ENCODE measurements around the gene USP34.

The USP34 gene

DNA sequence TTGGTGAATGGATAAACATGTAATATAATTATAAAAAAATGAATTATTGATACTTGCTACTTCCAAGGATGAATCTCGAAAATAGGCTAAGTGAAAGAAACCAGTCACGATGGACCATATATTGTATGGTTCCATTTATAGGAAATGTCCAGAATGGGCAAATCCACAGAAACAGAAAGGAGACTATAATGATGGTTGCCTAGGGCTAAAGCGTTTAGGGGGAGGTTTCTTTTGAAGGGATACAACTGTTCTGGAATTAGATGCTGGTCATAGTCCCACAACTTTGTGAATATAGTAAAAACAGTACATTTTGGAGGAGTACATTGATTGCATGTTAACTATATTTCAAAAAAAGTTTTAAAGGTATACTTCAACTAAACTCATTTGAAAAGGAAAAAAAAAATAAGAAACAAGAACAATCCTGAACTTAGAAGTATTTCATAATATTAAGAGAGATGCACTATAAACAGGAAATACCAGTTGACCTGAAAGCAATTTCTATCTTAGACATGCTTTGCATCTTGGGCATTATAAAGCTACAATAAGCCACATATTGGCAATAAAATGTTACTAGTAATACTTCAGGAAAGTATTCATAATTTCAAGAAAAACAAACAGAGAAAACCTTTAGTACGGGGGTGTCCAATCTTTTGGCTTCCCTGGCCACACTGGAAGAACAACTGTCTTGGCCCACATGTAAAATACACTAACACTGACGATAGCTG lies 178.9 kb downstream of the USP34 start:
- ATAC-seq, result no peak

DNA sequence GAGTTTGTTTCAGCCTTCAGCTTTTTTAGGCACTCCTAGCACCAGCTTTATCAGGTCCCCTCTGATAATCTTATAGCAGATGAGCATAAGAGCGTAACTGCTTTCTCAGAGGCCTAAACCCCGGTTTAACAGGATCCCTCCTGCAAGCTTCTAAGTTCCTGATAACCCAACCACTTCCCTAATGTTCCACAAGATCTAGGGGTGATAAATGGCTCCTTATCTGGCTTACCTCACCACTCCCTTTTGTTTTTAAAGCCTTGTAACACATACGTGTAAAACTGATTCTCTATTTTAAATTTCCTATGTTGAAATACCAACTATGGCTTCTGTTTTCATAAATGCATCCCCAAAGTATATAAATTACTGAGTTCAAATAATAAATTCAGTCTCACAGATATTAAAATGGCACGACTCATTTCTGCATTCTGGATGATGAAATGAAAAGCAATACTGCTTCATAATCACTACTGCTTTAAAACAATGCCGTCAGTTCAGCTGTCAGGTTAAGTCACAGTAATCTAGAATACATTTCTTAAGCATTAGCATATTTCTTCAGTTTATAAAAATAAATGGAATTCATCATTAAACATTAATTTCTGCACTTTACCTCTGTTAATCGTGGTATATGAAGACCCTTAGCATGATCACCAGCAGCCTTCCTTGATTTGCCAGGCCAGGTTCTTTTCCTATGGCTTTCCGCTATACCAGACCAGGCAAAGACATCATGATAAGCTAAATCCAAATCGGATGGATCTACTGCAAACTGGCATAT lies 182.6 kb downstream of the USP34 start:
- TF ChIP-seq SNAI2 (CRISPR knock-in tag; IDR thresholded peaks at IDR 0.05), result no peak
- no peak for TF ChIP-seq OSR1 (CRISPR knock-in tag; IDR thresholded peaks at IDR 0.05)
- no peak for TF ChIP-seq RARB (CRISPR knock-in tag; IDR thresholded peaks at IDR 0.05)
- no peak for TF ChIP-seq ZNF8 (CRISPR knock-in tag; IDR thresholded peaks at IDR 0.05)
- TF ChIP-seq ZC3H10 (CRISPR knock-in tag; IDR thresholded peaks at IDR 0.05), result no peak
- TF ChIP-seq ZFP3 (CRISPR knock-in tag; IDR thresholded peaks at IDR 0.05), result no peak
- TF ChIP-seq, protein P1, sequence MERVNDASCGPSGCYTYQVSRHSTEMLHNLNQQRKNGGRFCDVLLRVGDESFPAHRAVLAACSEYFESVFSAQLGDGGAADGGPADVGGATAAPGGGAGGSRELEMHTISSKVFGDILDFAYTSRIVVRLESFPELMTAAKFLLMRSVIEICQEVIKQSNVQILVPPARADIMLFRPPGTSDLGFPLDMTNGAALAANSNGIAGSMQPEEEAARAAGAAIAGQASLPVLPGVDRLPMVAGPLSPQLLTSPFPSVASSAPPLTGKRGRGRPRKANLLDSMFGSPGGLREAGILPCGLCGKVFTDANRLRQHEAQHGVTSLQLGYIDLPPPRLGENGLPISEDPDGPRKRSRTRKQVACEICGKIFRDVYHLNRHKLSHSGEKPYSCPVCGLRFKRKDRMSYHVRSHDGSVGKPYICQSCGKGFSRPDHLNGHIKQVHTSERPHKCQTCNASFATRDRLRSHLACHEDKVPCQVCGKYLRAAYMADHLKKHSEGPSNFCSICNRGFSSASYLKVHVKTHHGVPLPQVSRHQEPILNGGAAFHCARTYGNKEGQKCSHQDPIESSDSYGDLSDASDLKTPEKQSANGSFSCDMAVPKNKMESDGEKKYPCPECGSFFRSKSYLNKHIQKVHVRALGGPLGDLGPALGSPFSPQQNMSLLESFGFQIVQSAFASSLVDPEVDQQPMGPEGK (CRISPR knock-in tag; IDR thresholded peaks at IDR 0.05; ENCODE audit: borderline replicate concordance), result no peak
- TF ChIP-seq CSDC2 (CRISPR knock-in tag; IDR thresholded peaks at IDR 0.05), result no peak
- TF ChIP-seq ZNF565 (CRISPR knock-in tag; conservative IDR thresholded peaks at IDR 0.05; ENCODE audit: low read depth), result no peak
- TF ChIP-seq, protein P2, sequence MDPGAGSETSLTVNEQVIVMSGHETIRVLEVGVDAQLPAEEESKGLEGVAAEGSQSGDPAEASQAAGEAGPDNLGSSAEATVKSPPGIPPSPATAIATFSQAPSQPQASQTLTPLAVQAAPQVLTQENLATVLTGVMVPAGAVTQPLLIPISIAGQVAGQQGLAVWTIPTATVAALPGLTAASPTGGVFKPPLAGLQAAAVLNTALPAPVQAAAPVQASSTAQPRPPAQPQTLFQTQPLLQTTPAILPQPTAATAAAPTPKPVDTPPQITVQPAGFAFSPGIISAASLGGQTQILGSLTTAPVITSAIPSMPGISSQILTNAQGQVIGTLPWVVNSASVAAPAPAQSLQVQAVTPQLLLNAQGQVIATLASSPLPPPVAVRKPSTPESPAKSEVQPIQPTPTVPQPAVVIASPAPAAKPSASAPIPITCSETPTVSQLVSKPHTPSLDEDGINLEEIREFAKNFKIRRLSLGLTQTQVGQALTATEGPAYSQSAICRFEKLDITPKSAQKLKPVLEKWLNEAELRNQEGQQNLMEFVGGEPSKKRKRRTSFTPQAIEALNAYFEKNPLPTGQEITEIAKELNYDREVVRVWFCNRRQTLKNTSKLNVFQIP (CRISPR knock-in tag; IDR thresholded peaks at IDR 0.05; ENCODE audit: borderline replicate concordance, low read depth), result no peak
- TF ChIP-seq ZFP30 (CRISPR knock-in tag; IDR thresholded peaks at IDR 0.05), result no peak
- no peak for TF ChIP-seq ISL1 (CRISPR knock-in tag; IDR thresholded peaks at IDR 0.05)
- no peak for ATAC-seq

More for the DNA sequence above, 178.9 kb downstream of the USP34 start:
- TF ChIP-seq TOX (CRISPR knock-in tag; IDR thresholded peaks at IDR 0.05; ENCODE audit: borderline replicate concordance) (no peak), ZNF70 (CRISPR knock-in tag; IDR thresholded peaks at IDR 0.05) (no peak), SNAI2 (CRISPR knock-in tag; IDR thresholded peaks at IDR 0.05) (no peak), PPARA (CRISPR knock-in tag; IDR thresholded peaks at IDR 0.05; ENCODE audit: borderline replicate concordance) (no peak), ZNF565 (CRISPR knock-in tag; conservative IDR thresholded peaks at IDR 0.05; ENCODE audit: low read depth) (no peak), GLIS3 (CRISPR knock-in tag; IDR thresholded peaks at IDR 0.05) (no peak), ZNF8 (CRISPR knock-in tag; IDR thresholded peaks at IDR 0.05) (no peak), ZFP30 (CRISPR knock-in tag; IDR thresholded peaks at IDR 0.05) (no peak), ZFP3 (CRISPR knock-in tag; IDR thresholded peaks at IDR 0.05) (no peak), TCF4 (CRISPR knock-in tag; IDR thresholded peaks at IDR 0.05; ENCODE audit: borderline replicate concordance) (no peak), BACH2 (CRISPR knock-in tag; IDR thresholded peaks at IDR 0.05; ENCODE audit: borderline replicate concordance) (no peak), ESRRG (CRISPR knock-in tag; IDR thresholded peaks at IDR 0.05) (no peak), OSR1 (CRISPR knock-in tag; IDR thresholded peaks at IDR 0.05) (no peak), RARB (CRISPR knock-in tag; IDR thresholded peaks at IDR 0.05) (no peak), CSDC2 (CRISPR knock-in tag; IDR thresholded peaks at IDR 0.05) (no peak)

DNA sequence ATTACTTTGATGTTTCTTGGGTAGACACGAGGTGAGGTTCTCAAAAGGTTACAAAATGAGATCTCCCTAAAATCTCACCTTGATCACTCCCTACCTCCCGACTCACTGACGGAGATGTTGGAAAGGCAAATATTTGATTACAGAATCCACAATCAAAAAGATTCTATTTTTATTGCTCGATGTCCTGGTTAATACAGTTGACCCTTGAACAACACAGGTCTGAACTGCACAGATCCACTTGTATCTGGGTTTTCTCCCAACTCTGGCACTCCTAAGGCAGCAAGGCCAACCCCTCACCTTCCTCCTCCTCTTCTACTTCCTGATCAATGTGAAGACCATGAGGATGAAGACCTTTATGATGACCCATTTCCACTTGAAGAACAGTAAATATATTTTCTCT lies 183.6 kb downstream of the USP34 start:
- TF ChIP-seq ESRRG (CRISPR knock-in tag; IDR thresholded peaks at IDR 0.05) (no peak), BACH2 (CRISPR knock-in tag; IDR thresholded peaks at IDR 0.05; ENCODE audit: borderline replicate concordance) (no peak), ZC3H10 (CRISPR knock-in tag; IDR thresholded peaks at IDR 0.05) (no peak), ARNTL (CRISPR knock-in tag; IDR thresholded peaks at IDR 0.05; ENCODE audit: borderline replicate concordance, low read depth) (no peak), ZFP3 (CRISPR knock-in tag; IDR thresholded peaks at IDR 0.05) (no peak)
- TF ChIP-seq, protein P2 (CRISPR knock-in tag; IDR thresholded peaks at IDR 0.05; ENCODE audit: borderline replicate concordance, low read depth), result no peak
- TF ChIP-seq, protein P3, sequence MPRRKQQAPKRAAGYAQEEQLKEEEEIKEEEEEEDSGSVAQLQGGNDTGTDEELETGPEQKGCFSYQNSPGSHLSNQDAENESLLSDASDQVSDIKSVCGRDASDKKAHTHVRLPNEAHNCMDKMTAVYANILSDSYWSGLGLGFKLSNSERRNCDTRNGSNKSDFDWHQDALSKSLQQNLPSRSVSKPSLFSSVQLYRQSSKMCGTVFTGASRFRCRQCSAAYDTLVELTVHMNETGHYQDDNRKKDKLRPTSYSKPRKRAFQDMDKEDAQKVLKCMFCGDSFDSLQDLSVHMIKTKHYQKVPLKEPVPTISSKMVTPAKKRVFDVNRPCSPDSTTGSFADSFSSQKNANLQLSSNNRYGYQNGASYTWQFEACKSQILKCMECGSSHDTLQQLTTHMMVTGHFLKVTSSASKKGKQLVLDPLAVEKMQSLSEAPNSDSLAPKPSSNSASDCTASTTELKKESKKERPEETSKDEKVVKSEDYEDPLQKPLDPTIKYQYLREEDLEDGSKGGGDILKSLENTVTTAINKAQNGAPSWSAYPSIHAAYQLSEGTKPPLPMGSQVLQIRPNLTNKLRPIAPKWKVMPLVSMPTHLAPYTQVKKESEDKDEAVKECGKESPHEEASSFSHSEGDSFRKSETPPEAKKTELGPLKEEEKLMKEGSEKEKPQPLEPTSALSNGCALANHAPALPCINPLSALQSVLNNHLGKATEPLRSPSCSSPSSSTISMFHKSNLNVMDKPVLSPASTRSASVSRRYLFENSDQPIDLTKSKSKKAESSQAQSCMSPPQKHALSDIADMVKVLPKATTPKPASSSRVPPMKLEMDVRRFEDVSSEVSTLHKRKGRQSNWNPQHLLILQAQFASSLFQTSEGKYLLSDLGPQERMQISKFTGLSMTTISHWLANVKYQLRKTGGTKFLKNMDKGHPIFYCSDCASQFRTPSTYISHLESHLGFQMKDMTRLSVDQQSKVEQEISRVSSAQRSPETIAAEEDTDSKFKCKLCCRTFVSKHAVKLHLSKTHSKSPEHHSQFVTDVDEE (CRISPR knock-in tag; IDR thresholded peaks at IDR 0.05), result no peak
- no peak for ATAC-seq
